Epithelial cell of esophagus (primary cell): Measurements from ENCODE around the gene CPED1.
A peak's percentile ranks its signal among the peaks of the same experiment; 100 is the strongest.

ENCODE experiments used
- DNase-seq: peaks from one replicate; pipeline ENCODE4 v3.0.0; 2010; ENCODE audit warnings: low read depth
- H3K4me3 ChIP-seq: 2 replicates; pipeline ENCODE4 v1.5.1; 2011; ENCODE audit warnings: mild to moderate bottlenecking, low read length, control low read depth
- CTCF ChIP-seq: IDR thresholded peaks from 2 replicates; pipeline ENCODE4 v1.5.1; 2011; ENCODE audit warnings: low read depth, mild to moderate bottlenecking, low read length, control low read depth, inconsistent platforms; ENCODE audit not compliant: insufficient read depth; ENCODE audit errors: missing control alignments

CPED1 gene

GRCh38 chr7:120988591-120989256 lies at the start of gene CPED1:
Gene CPED1 (plus strand): TSS chr7:120988711. CDS start chr7:120989622, 911 bp downstream.
- peak; percentile 61 for DNase-seq
- TF ChIP-seq CTCF, result no peak
- H3K4me3 ChIP-seq, result peak within 1 kb of the TSS; percentile 27

- no peak for TF ChIP-seq CTCF
- DNase-seq, result no peak
- H3K4me3 ChIP-seq, result no peak overlapping the region
Measured at GRCh38 chr7:120939345-120939744, 49.2 kb upstream of the CPED1 start.

- TF ChIP-seq CTCF, result peak; percentile 11
- H3K4me3 ChIP-seq, result no peak overlapping the region
- DNase-seq, result peak; percentile 19
Measured at GRCh38 chr7:120941064-120941463, 47.4 kb upstream of the CPED1 start.

- no peak for TF ChIP-seq CTCF
- H3K4me3 ChIP-seq, result no peak overlapping the region
- no peak for DNase-seq
Measured at GRCh38 chr7:120941856-120942255, 46.7 kb upstream of the CPED1 start.

GRCh38 chr7:120942861-120943260 lies 45.6 kb upstream of the CPED1 start:
- no peak for DNase-seq
- no peak for TF ChIP-seq CTCF
- no peak overlapping the region for H3K4me3 ChIP-seq

- no peak overlapping the region for H3K4me3 ChIP-seq
- DNase-seq, result peak; percentile 38
- no peak for TF ChIP-seq CTCF
Measured at GRCh38 chr7:120944826-120945562, 43.5 kb upstream of the CPED1 start.

GRCh38 chr7:120947980-120948379 lies 40.5 kb upstream of the CPED1 start:
- no peak overlapping the region for H3K4me3 ChIP-seq
- TF ChIP-seq CTCF, result no peak
- DNase-seq, result no peak
